Adrenal gland (tissue), 5 donors: ENCODE data around the gene DEPDC4.

ENCODE experiments used
- POLR2A ChIP-seq, 2 donors: fragments of 450-650 bp; IDR thresholded peaks; one replicate each; pipeline ENCODE4 v1.6.1; 2017; ENCODE audit warnings: antibody characterized with exemption in 2 of 2, mild to moderate bottlenecking in 2 of 2, moderate library complexity in 1 of 2
- TF ChIP-seq, protein P1 (sequence below), 6 experiments: fragments of 450-650 bp in 4 of 6; fragments of 200-600 bp in 2 of 6; sonication (generic) in 1 of 6; IDR thresholded peaks; 1 replicate in 5 of 6; 2 replicates in 1 of 6; pipeline versions ENCODE4 v1.5.1 to v1.8.0; 2016 to 2021; ENCODE audit warnings: antibody characterized with exemption in 6 of 6, mild to moderate bottlenecking in 2 of 6, moderate library complexity in 1 of 6
- donor health status: DM: no; HTN: no; CAD: no.

DNA sequence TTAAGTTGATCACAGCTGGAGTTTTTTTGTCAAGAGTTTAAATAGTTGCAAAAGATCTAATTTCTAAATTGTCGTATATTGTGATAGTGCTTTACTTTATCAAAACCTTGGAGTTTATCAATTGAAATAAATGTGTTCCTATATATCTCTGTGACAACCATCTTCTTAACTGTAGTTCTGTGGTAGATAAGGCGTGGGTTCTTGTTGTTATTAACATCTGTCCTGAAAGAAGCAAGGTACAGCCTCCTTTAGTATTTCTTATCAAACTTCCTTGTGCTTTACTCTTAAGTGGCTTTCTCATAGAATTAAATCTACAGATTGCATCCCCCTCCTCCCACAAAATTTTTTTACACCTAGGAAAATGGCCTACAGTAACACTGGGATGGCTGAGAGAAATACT, 7.4 kb upstream of the DEPDC4 start:
- TF ChIP-seq, protein P1, sequence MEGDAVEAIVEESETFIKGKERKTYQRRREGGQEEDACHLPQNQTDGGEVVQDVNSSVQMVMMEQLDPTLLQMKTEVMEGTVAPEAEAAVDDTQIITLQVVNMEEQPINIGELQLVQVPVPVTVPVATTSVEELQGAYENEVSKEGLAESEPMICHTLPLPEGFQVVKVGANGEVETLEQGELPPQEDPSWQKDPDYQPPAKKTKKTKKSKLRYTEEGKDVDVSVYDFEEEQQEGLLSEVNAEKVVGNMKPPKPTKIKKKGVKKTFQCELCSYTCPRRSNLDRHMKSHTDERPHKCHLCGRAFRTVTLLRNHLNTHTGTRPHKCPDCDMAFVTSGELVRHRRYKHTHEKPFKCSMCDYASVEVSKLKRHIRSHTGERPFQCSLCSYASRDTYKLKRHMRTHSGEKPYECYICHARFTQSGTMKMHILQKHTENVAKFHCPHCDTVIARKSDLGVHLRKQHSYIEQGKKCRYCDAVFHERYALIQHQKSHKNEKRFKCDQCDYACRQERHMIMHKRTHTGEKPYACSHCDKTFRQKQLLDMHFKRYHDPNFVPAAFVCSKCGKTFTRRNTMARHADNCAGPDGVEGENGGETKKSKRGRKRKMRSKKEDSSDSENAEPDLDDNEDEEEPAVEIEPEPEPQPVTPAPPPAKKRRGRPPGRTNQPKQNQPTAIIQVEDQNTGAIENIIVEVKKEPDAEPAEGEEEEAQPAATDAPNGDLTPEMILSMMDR (IDR thresholded peaks at IDR 0.05): no peak
- no peak for TF ChIP-seq POLR2A (IDR thresholded peaks at IDR 0.05)
